Liver (tissue), 9 donors: ENCODE data around the gene PCDHA6. TPM values are rescaled to one million over a fixed set of nuclear protein-coding genes. Genes with fewer than 3 reads are reported as not detected.
A peak's percentile ranks its signal among the peaks of the same experiment; 100 is the strongest.

Source experiments
- DNase-seq: peaks from one replicate; pipeline ENCODE4 v3.0.0-alpha.2; 2017; ENCODE audit warnings: low spot score
- H3K27ac ChIP-seq, 2 donors: one replicate each; pipeline ENCODE4 v1.7.0; 2013; ENCODE audit warnings: inconsistent platforms in 2 of 2, low read length in 2 of 2, control low read depth in 1 of 2, low read depth in 1 of 2, mild to moderate bottlenecking in 1 of 2
- H3K27me3 ChIP-seq, 4 donors: one replicate each; pipeline versions ENCODE4 v1.6.1 to v1.7.0; 2013; ENCODE audit warnings: low read length in 3 of 4, inconsistent platforms in 1 of 4, mild to moderate bottlenecking in 1 of 4, moderate library complexity in 1 of 4; ENCODE audit not compliant: control insufficient read depth in 4 of 4, insufficient read depth in 4 of 4
- H3K36me3 ChIP-seq, 4 donors: one replicate each; pipeline versions ENCODE4 v1.6.1 to v1.7.0; 2013; ENCODE audit warnings: low read length in 3 of 4, mild to moderate bottlenecking in 3 of 4, low read depth in 1 of 4, moderate library complexity in 1 of 4; ENCODE audit not compliant: control insufficient read depth in 4 of 4, insufficient read depth in 3 of 4
- H3K4me1 ChIP-seq, 4 donors: one replicate each; pipeline versions ENCODE4 v1.6.1 to v1.7.0; 2013; ENCODE audit warnings: low read length in 3 of 4, mild to moderate bottlenecking in 3 of 4, moderate library complexity in 1 of 4; ENCODE audit not compliant: control insufficient read depth in 4 of 4, insufficient read depth in 4 of 4
- H3K4me3 ChIP-seq, 3 donors: one replicate each; pipeline versions ENCODE4 v1.6.1 to v1.7.0; 2013; ENCODE audit warnings: low read length in 3 of 3, control low read depth in 1 of 3, low read depth in 1 of 3, mild to moderate bottlenecking in 1 of 3
- H3K9ac ChIP-seq, 2 donors: one replicate each; pipeline ENCODE4 v1.7.0; 2013; ENCODE audit warnings: low read length in 2 of 2, mild to moderate bottlenecking in 2 of 2, moderate library complexity in 2 of 2, control low read depth in 1 of 2, low read depth in 1 of 2
- H3K9me3 ChIP-seq, 4 donors: one replicate each; pipeline versions ENCODE4 v1.6.1 to v1.7.0; 2013; ENCODE audit warnings: low read length in 3 of 4; ENCODE audit not compliant: control insufficient read depth in 4 of 4
- EGR1 ChIP-seq, 2 donors: IDR thresholded peaks; 2 replicates each; pipeline ENCODE4 v1.6.1; 2016 to 2018; ENCODE audit warnings: antibody characterized with exemption in 2 of 2, low read depth in 2 of 2
- FOXA1 ChIP-seq: IDR thresholded peaks from 2 replicates; pipeline ENCODE4 v1.6.1; 2016; ENCODE audit warnings: antibody characterized with exemption
- FOXA2 ChIP-seq: IDR thresholded peaks from 2 replicates; pipeline ENCODE4 v1.6.1; 2016; ENCODE audit warnings: antibody characterized with exemption
- GABPA ChIP-seq, 2 donors: IDR thresholded peaks in 1 of 2; conservative IDR thresholded peaks in 1 of 2; 2 replicates each; pipeline ENCODE4 v1.6.1; 2016; ENCODE audit warnings: antibody characterized with exemption in 2 of 2, mild to moderate bottlenecking in 1 of 2, moderate library complexity in 1 of 2
- HNF4A ChIP-seq, 2 donors: conservative IDR thresholded peaks; 2 replicates each; pipeline ENCODE4 v1.6.1; 2016; ENCODE audit warnings: antibody characterized with exemption in 2 of 2, mild to moderate bottlenecking in 2 of 2
- HNF4G ChIP-seq: IDR thresholded peaks from 2 replicates; pipeline ENCODE4 v1.6.1; 2016; ENCODE audit warnings: antibody characterized with exemption
- JUND ChIP-seq, 2 donors: IDR thresholded peaks; 2 replicates each; pipeline ENCODE4 v1.6.1; 2016; ENCODE audit warnings: antibody characterized with exemption in 2 of 2
- NR2F2 ChIP-seq: IDR thresholded peaks from 2 replicates; pipeline ENCODE4 v1.6.1; 2016; ENCODE audit warnings: antibody characterized with exemption
- RAD21 ChIP-seq, 2 donors: IDR thresholded peaks; 2 replicates each; pipeline ENCODE4 v1.6.1; 2016; ENCODE audit warnings: antibody characterized with exemption in 2 of 2, mild to moderate bottlenecking in 2 of 2
- RXRA ChIP-seq, 2 donors: IDR thresholded peaks; 2 replicates each; pipeline ENCODE4 v1.6.1; 2017 to 2018; ENCODE audit warnings: antibody characterized with exemption in 2 of 2, mild to moderate bottlenecking in 1 of 2
- TAF1 ChIP-seq: conservative IDR thresholded peaks from 2 replicates; pipeline ENCODE4 v1.6.1; 2016; ENCODE audit warnings: antibody characterized with exemption, mild to moderate bottlenecking
- YY1 ChIP-seq: IDR thresholded peaks from 2 replicates; pipeline ENCODE4 v1.6.1; 2016; ENCODE audit warnings: antibody characterized with exemption, mild to moderate bottlenecking
- WGBS: extraction: QIAGEN DNeasy Blood & Tissue Kit; methylation state at CpG from one replicate; pipeline ENCODE4 v1.1.7; 2013; 5-methylcytosine and 5-hydroxymethylcytosine counted together
- polyA plus RNA-seq, 2 donors: library from polyadenylated mRNA; stranded (reverse) in 1 of 2; unstranded in 1 of 2; fragments of 200-250 nt in 1 of 2; fragments of >200 nt in 1 of 2; fragmentation: Nextera tagmentation in 1 of 2; extraction: Ambion mirVana in 1 of 2; gene quantifications; one replicate each; pipeline versions ENCODE4 v1.2.1 to v1.2.3, GENCODE V29; 2013 to 2015
- total RNA-seq, 2 donors: library from RNA; depleted of rRNA; stranded (reverse); fragments of >200 nt; gene quantifications; one replicate each; pipeline ENCODE4 v1.2.3, GENCODE V29; 2014
- TF ChIP-seq, protein P1 (sequence below): IDR thresholded peaks from 2 replicates; pipeline ENCODE4 v1.6.1; 2016; ENCODE audit warnings: antibody characterized with exemption
- TF ChIP-seq, protein P2 (sequence below): IDR thresholded peaks from 2 replicates; pipeline ENCODE4 v1.6.1; 2016; ENCODE audit warnings: antibody characterized with exemption
- TF ChIP-seq, protein P3 (sequence below): fragments of 150-350 bp; IDR thresholded peaks from 2 replicates; pipeline ENCODE4 v1.5.1; 2017; ENCODE audit warnings: improper control_type of control experiment, low read depth, low read length; ENCODE audit not compliant: missing input control
- TF ChIP-seq, protein P4 (sequence below): IDR thresholded peaks from 2 replicates; pipeline ENCODE4 v1.6.1; 2016; ENCODE audit warnings: antibody characterized with exemption, mild to moderate bottlenecking
- TF ChIP-seq, protein P5 (sequence below): IDR thresholded peaks from 2 replicates; pipeline ENCODE4 v1.6.1; 2016; ENCODE audit warnings: antibody characterized with exemption
- donor health status: healthy.
- donor health status: healthy.
- donor health status: healthy.
- donor health status: healthy.
- donor health status: healthy.

Gene PCDHA6
- total and polyA plus RNA-seq, 4 donors, result 0.02 to 0.08 TPM; not detected in 2

DNA sequence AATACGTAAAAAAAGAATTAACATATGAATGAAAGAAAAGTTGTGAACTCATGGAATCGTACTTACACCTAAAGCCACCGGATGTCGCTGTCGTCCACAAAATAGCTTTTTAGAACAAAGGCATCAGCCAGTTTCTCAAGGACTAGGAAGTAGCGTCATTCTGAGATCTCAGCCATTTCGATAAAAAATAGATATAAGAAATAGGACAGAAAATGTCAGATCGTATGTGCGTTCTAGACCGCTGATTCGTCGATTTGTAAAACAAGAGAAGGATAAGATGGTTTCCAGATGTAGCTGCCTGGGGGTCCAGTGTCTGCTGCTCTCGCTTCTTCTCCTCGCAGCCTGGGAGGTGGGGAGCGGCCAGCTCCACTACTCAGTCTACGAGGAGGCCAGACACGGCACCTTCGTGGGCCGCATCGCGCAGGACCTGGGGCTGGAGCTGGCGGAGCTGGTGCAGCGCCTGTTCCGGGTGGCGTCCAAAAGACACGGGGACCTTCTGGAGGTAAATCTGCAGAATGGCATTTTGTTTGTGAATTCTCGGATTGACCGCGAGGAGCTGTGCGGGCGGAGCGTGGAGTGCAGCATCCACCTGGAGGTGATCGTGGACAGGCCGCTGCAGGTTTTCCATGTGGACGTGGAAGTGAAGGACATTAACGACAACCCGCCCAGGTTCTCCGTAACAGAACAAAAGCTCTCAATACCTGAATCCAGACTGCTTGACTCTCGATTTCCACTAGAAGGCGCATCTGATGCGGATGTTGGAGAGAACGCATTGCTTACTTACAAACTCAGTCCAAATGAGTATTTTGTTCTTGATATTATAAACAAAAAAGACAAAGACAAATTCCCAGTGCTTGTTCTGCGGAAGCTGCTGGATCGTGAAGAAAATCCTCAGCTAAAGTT is 28.3 kb downstream of the PCDHA6 start, which contains the start of gene PCDHA10:
Gene PCDHA10 (plus strand): TSS at position 126 of the 903 bp plus-strand sequence. CDS start 152 bp downstream, at position 278.
- Histone ChIP-seq H3K4me1 (no peaks in the 10 kb centered on the region), H3K4me3 (no peak within 1 kb of the TSS), H3K9me3 (peaks cover 18 to 20% (median 19%) of the 10 kb centered on the region in 4 donors), H3K27me3 (peaks cover 0 to 8% (median 3%) of the 10 kb centered on the region in 4 donors), H3K36me3 (peaks cover 0 to 4% (median 0%) of the 10 kb centered on the region in 4 donors), H3K9ac (no peak within 1 kb of the TSS), H3K27ac (no peak within 1 kb of the TSS)
- no peak for DNase-seq
- 22% methylated on average over 44 of the region's 44 CpGs for WGBS
- TF ChIP-seq FOXA2 (no peak), EGR1 (IDR thresholded peaks at IDR 0.05; ENCODE audit: low read depth in 2 of 2) (no peak), GABPA (IDR thresholded peaks at IDR 0.05 in 1 of 2, conservative IDR thresholded peaks at IDR 0.05 in 1 of 2) (no peak)
- TF ChIP-seq, protein P1, sequence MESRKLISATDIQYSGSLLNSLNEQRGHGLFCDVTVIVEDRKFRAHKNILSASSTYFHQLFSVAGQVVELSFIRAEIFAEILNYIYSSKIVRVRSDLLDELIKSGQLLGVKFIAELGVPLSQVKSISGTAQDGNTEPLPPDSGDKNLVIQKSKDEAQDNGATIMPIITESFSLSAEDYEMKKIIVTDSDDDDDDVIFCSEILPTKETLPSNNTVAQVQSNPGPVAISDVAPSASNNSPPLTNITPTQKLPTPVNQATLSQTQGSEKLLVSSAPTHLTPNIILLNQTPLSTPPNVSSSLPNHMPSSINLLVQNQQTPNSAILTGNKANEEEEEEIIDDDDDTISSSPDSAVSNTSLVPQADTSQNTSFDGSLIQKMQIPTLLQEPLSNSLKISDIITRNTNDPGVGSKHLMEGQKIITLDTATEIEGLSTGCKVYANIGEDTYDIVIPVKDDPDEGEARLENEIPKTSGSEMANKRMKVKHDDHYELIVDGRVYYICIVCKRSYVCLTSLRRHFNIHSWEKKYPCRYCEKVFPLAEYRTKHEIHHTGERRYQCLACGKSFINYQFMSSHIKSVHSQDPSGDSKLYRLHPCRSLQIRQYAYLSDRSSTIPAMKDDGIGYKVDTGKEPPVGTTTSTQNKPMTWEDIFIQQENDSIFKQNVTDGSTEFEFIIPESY, result no peak
- TF ChIP-seq, protein P2, sequence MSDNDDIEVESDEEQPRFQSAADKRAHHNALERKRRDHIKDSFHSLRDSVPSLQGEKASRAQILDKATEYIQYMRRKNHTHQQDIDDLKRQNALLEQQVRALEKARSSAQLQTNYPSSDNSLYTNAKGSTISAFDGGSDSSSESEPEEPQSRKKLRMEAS, result no peak

DNA sequence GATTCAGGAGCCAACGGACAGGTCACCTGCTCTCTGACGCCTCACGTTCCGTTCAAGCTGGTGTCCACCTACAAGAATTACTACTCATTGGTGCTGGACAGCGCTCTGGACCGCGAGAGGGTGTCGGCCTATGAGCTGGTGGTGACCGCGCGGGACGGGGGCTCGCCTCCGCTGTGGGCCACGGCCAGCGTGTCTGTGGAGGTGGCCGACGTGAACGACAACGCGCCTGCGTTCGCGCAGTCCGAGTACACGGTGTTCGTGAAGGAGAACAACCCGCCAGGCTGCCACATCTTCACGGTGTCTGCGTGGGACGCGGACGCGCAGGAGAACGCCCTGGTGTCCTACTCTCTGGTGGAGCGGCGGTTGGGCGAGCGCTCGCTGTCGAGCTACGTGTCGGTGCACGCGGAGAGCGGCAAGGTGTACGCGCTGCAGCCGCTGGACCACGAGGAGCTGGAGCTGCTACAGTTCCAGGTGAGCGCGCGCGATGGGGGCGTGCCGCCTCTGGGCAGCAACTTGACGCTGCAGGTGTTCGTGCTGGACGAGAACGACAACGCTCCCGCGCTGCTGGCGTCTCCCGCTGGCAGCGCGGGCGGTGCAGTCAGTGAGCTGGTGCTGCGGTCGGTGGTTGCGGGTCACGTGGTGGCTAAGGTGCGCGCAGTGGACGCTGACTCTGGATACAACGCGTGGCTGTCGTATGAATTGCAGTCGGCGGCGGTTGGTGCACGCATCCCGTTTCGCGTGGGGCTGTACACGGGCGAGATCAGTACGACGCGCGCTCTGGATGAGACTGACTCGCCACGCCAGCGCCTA is 29.6 kb downstream of the PCDHA6 start:
- TF ChIP-seq, protein P2, result no peak
- TF ChIP-seq RAD21 (IDR thresholded peaks at IDR 0.05) (no peak), FOXA2 (no peak), TAF1 (no peak), YY1 (no peak), FOXA1 (no peak), HNF4G (no peak), NR2F2 (no peak), GABPA (IDR thresholded peaks at IDR 0.05 in 1 of 2, conservative IDR thresholded peaks at IDR 0.05 in 1 of 2) (no peak), RXRA (IDR thresholded peaks at IDR 0.05) (no peak), EGR1 (IDR thresholded peaks at IDR 0.05; ENCODE audit: low read depth in 2 of 2) (no peak), JUND (IDR thresholded peaks at IDR 0.05) (no peak), HNF4A (conservative IDR thresholded peaks at IDR 0.05) (no peak)
- TF ChIP-seq, protein P3, sequence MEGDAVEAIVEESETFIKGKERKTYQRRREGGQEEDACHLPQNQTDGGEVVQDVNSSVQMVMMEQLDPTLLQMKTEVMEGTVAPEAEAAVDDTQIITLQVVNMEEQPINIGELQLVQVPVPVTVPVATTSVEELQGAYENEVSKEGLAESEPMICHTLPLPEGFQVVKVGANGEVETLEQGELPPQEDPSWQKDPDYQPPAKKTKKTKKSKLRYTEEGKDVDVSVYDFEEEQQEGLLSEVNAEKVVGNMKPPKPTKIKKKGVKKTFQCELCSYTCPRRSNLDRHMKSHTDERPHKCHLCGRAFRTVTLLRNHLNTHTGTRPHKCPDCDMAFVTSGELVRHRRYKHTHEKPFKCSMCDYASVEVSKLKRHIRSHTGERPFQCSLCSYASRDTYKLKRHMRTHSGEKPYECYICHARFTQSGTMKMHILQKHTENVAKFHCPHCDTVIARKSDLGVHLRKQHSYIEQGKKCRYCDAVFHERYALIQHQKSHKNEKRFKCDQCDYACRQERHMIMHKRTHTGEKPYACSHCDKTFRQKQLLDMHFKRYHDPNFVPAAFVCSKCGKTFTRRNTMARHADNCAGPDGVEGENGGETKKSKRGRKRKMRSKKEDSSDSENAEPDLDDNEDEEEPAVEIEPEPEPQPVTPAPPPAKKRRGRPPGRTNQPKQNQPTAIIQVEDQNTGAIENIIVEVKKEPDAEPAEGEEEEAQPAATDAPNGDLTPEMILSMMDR, result no peak
- TF ChIP-seq, protein P4, sequence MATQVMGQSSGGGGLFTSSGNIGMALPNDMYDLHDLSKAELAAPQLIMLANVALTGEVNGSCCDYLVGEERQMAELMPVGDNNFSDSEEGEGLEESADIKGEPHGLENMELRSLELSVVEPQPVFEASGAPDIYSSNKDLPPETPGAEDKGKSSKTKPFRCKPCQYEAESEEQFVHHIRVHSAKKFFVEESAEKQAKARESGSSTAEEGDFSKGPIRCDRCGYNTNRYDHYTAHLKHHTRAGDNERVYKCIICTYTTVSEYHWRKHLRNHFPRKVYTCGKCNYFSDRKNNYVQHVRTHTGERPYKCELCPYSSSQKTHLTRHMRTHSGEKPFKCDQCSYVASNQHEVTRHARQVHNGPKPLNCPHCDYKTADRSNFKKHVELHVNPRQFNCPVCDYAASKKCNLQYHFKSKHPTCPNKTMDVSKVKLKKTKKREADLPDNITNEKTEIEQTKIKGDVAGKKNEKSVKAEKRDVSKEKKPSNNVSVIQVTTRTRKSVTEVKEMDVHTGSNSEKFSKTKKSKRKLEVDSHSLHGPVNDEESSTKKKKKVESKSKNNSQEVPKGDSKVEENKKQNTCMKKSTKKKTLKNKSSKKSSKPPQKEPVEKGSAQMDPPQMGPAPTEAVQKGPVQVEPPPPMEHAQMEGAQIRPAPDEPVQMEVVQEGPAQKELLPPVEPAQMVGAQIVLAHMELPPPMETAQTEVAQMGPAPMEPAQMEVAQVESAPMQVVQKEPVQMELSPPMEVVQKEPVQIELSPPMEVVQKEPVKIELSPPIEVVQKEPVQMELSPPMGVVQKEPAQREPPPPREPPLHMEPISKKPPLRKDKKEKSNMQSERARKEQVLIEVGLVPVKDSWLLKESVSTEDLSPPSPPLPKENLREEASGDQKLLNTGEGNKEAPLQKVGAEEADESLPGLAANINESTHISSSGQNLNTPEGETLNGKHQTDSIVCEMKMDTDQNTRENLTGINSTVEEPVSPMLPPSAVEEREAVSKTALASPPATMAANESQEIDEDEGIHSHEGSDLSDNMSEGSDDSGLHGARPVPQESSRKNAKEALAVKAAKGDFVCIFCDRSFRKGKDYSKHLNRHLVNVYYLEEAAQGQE, result no peak
- TF ChIP-seq, protein P5, sequence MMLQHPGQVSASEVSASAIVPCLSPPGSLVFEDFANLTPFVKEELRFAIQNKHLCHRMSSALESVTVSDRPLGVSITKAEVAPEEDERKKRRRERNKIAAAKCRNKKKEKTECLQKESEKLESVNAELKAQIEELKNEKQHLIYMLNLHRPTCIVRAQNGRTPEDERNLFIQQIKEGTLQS, result no peak
- TF ChIP-seq, protein P1, result no peak
- DNase-seq, result no peak
- Histone ChIP-seq H3K9me3 (peaks cover 18 to 33% (median 29%) of the 10 kb centered on the region in 4 donors), H3K9ac (no peak overlapping the region), H3K27ac (no peak overlapping the region), H3K4me1 (no peaks in the 10 kb centered on the region), H3K27me3 (peaks cover 0 to 12% (median 4%) of the 10 kb centered on the region in 4 donors), H3K36me3 (peaks cover 0 to 4% (median 0%) of the 10 kb centered on the region in 4 donors), H3K4me3 (peak overlapping the region in 1 of 3 donors; percentile 30)
- WGBS, result 51% methylated on average over 94 of the region's 94 CpGs
